Inflammatory macrophage (primary cell): ENCODE results near the gene SEMA5A.

Experiments
- DNase-seq, 2 donors: peaks; one replicate each; pipeline ENCODE4 v3.0.0-alpha.2; 2020 to 2022

The SEMA5A gene

DNA sequence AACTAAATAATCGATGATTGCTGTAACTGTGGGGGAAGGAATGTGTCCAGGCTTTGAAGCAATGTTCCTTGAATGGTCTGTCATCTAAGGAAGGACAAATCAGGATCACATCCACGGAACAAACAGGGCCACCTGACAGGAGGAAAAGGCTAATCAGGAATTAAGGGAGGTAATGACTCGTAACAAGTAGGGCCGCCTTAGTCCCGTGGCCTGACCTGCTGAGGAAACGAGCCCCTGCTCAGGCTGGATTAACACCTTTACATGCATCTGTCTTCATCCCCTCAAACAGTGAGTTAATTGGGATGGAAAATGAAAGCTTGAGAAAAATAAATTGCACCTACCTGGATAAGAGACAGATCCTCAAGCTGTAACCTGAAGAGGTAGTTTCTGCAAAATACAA is 227.8 kb downstream of the SEMA5A start:
- no peak for DNase-seq

DNA sequence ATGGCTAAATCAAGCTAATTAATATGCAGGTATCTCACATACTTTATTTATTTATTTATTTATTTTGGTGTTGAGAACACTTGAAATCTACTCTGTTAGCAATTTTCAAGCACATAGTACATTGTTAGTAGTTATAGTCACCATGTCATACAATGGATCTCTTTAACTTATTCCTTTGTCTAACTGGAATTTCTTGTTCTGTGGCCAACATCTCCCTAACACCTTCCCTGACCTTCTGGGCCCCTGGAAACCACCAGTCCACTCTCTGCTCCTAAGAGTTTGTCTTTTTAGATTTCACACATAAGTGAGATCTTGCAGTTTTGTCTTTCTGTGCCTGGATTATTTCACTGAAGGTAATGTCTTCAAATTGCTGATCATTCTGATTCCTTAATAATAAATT is 229.1 kb downstream of the SEMA5A start:
- no peak for DNase-seq

DNA sequence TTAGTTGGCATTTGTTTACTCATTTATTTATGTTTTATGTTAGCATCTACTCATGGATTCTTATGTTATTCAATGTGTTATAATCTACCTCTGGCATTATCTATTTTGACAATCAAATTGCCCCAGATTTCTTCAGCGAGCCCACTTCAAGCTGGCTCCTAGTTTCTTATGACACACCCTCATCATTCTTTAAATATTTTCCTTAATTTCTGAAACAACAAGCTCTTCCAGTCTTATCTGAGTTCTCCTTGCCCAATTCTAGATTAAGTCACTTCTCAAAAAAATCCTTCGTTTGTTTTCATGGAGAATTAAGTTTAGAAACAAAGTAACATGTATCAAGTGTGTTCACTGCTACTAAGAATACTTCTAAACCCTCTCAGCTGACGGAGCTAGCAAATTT is 229.8 kb downstream of the SEMA5A start:
- no peak for DNase-seq

DNA sequence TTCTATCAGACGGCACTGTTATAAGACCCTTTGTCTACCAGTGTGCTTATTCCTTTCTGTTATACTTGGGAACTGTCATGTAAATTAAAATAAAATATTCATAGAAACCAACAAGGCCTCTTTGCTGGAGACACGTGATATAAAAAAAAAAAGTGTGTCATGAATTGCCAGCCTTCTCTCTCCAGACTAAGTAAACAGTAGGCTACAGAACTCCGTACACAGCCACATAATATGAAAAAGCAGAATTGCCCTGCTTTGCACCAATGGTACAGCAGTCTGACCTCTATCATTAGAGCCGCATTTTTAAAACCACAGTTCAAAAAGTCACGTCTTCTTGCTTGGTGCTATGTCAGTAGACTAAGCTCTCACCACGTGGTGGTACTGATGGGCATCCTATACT is 231.3 kb downstream of the SEMA5A start:
- no peak for DNase-seq

GRCh38 chr5:9313751-9314150 is 232.1 kb downstream of the SEMA5A start:
- no peak for DNase-seq

DNA sequence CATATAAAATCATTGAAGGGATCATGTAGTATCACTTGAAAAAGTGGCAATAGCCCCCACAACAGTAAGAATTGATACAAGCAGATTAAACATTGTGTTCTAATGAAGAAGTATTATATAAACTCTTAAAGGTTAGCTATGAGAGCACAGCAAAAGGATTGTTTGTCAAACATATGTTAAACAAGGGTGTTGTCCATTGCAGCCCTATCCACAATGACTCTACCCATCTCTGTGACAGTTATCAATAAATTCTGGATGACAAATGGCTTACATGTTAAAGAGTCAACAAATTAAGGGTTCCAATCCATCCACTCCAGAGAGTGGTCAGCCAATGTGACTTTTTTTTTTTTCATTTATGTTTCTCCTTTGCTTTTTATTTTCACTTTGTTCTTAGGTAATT is 238.7 kb downstream of the SEMA5A start:
- DNase-seq = no peak

DNA sequence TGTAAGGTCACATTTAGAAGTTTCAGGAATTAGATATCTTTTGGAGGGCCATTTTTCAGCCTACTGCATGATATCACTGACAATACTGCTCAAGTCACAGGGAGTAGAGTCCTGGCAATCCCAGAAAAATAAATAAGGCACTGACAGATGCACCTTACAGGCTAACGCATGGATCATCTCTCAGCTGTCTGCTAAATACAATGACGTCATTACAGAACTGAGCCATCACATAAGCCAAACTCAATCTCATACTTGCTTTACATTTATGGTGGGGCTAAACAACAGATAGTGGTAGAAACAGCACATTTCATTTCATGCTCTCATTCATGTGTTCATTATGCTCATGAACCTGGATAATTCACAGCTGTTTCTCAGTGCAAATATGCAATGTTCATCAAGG is 243.7 kb downstream of the SEMA5A start:
- DNase-seq = no peak

GRCh38 chr5:9301200-9301599 is 244.7 kb downstream of the SEMA5A start:
- DNase-seq = no peak

GRCh38 chr5:9297134-9297533 is 248.7 kb downstream of the SEMA5A start:
- no peak for DNase-seq

- DNase-seq = no peak
Observed at GRCh38 chr5:9295466-9295801, 250.4 kb downstream of the SEMA5A start.

GRCh38 chr5:9294793-9295465 is 250.9 kb downstream of the SEMA5A start:
- DNase-seq = no peak

- DNase-seq = no peak
Observed at GRCh38 chr5:9288234-9288633, 257.6 kb downstream of the SEMA5A start.

- DNase-seq = no peak
Observed at GRCh38 chr5:9284781-9285307, 261.0 kb downstream of the SEMA5A start.

DNA sequence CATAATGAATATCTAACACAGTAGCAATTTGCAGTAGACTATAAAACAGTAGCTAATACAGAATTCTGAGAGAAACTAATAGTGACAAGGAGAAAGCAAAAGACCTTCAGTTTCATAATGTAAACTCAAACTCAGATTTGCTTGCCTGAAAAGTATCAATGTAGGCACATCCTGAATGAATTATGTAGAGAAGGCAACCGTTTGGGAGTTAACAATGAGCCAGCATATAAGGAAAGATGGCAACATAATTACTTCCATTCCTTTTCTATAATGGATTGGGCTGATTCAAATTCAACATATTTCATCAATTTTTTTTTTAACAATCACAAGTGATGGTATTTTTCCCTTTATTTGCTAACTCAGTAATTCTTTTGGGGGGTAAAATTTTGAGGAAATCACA is 261.6 kb downstream of the SEMA5A start:
- no peak for DNase-seq

DNA sequence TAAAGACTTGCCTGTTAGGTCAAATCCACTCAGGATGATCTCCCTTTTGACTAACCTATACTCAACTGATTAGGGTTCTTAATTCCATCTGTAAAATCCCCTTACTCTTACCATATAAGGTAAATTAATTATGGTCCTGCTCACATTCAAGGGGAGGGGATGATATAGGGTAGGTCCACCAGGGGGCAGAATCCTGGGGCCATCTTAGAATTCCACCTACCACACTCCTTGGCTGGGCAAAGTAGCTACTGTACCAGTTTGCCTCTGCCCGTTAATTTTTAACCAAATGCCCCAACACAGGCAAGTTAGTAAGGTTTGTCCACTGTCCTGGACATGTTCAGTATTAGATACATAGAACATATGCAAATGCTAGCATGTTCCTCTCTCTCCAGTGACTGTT is 262.4 kb downstream of the SEMA5A start:
- no peak for DNase-seq

DNA sequence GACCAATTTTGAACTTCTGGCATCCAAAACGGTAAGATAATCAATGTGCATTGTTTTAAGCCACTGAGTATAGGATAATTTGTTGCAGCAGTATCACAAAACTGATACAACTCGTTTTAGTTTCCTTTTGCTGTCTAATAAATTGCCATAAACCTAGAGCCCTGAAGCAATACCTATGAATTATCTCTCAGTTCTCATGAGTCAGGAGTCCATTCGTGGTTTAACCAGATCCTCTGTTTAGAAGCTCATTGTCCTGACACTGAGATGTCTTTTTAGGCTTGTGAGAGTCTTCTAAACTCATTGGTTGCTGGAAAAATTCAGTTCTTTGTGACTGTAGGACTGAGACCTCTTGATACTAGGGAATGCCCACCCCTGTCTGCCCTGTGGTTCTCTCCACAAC is 262.9 kb downstream of the SEMA5A start:
- no peak for DNase-seq

GRCh38 chr5:9282211-9282610 is 263.7 kb downstream of the SEMA5A start:
- DNase-seq = no peak

DNA sequence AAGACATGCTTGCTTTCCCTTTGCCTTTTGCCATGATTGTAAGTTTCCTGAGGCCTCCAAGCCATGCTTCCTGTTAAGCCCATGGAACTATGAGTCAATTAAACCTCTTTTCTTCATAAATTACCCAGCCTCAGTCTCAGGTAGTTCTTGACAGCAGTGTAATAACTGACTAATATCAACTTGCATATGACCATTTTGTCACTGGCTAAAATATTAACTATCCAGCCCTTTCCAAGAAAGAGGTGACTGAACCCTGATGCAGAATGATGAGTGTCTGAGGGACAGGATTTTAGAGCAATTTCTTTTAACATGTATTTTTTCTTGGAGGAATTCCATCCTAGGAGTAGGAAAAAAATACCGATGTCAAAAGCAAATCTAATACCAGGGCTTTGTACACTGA is 266.1 kb downstream of the SEMA5A start:
- no peak for DNase-seq

GRCh38 chr5:9278921-9279603 is 266.8 kb downstream of the SEMA5A start:
- DNase-seq = no peak

DNA sequence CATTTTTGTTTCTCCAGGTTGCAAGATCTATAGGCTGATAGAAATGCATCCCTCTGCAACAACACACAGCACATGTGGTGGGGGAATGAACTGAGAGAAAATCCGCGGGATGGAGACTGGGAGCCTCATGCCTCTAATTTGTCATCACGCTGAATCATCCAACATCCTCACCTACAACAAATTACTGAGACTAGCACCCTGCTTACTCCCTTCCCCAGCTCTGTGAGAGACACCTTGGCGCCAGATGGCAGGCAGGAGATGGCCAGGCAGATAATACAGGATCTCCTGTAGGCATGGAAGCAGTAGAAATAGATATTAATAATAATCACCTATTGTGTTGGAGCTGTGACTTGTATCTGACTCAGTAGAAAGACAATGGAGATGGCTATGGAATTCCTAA is 276.9 kb downstream of the SEMA5A start:
- no peak for DNase-seq

GRCh38 chr5:9268226-9268625 is 277.6 kb downstream of the SEMA5A start:
- no peak for DNase-seq

DNA sequence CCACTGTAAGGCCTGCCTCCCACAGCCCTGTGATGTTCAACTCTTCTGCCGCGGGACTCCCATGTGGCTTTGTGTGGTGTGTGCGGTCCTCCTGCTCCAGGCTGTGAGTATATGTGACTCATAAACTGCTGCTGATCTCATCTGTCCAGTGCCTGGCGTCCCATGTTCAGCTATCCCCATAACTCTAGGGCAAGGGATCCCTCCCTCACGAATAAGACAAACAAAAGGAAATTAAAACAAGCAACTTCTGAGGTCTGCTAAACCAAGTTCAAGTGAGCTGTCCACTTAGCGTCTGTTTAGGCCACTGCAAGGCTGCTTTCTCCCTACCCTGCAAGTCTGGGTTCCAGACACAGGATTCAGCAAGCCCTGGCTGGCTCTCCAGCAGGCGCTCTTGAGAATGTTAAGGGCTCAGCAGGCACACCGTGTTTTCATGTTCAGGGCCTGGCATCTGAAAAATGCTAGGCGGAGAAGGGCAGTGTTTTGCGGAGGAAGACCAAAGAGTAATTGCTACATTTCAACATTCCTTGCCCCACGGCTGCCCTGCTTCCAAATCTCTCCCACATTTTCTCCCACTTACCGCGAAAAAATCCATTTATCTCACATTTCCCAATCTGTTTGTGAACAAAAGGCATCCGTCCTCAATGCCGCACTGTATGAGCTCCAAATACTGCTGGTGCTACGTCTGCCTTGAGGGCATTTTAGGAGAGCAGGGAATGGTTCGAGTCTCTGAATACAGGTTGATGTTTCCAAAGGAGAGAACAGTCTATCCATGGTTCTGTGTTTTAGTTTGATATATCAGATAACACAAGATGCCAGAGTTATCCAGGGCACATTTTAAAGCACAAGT is 280.2 kb downstream of the SEMA5A start:
- DNase-seq = no peak

DNA sequence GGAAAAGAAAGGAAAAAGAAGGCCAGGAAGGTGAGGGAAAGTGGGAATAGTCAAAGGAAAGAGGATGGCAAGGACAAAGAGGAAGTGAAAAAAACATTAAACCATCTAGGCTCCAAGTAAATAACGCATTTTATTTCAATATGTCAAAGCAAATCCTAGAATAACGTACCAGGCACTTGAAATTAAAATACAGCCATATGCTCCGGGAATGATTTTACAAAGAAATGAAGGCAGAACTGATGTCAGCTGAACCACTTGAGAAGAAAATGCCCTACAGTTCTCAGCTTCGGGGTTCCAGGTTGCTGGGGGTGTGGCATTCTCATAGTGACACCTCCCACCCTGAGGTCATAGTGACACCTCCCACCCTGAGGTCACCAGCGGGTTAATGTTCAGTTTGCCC is 281.6 kb downstream of the SEMA5A start:
- DNase-seq = no peak

- no peak for DNase-seq
Observed at GRCh38 chr5:9263656-9264055, 282.2 kb downstream of the SEMA5A start.
